ENCODE data around the gene NANOS3.

The NANOS3 gene

DNA sequence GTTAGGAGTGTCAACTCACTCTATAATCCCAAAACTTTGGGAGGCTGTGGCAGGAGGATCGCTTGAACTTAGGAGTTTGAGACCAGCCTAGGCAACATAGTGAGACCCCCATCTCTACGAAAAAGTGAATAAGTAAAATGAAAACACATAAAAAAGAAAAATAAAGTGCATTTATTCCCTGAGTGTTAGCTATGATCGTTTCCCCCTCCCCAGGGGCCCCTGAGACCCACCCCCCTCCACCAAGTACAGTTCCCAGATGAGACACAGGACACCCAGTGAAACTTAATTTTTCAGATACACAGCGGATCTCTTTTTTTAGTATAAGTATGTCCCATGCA, 28.6 kb upstream of the NANOS3 start:
- H4K8ac ChIP-seq (ENCODE audit: low read depth, low read length): no peak overlapping the region
- H3K23ac ChIP-seq (ENCODE audit: low read depth, low read length, poor library complexity): no peak overlapping the region
- peak overlapping the region; percentile 98 for H2BK5ac ChIP-seq (ENCODE audit: low read length)
- H3K27ac ChIP-seq (replicated peaks; ENCODE audit: low read length): no peak overlapping the region
- H3K4me2 ChIP-seq (ENCODE audit: insufficient read depth, low read length, poor library complexity, severe bottlenecking): no peak overlapping the region
- H2AK5ac ChIP-seq (ENCODE audit: low read depth, low read length): no peak overlapping the region
- H3K18ac ChIP-seq (ENCODE audit: low read length): no peak overlapping the region
- DNase-seq (ENCODE audit: low spot score): no peak
- H2BK120ac ChIP-seq (ENCODE audit: low read depth, low read length): no peak overlapping the region
- no peaks in the 10 kb centered on the region for H3K9me3 ChIP-seq (replicated peaks in 1 of 2; ENCODE audit: control insufficient read depth in 2 of 2, insufficient read depth in 1 of 2, low read depth in 1 of 2, low read length in 2 of 2)
- WGBS, 2 donors (ENCODE audit: extremely low coverage in 2 of 2, insufficient read length in 2 of 2, insufficient replicate concordance in 1 of 2): no CpG with 5 or more reads among the region's 4 CpGs
- no peak overlapping the region for H4K91ac ChIP-seq (ENCODE audit: low read depth, low read length, poor library complexity)
- H2AFZ ChIP-seq (ENCODE audit: low read length): no peak overlapping the region
- no peak overlapping the region for H3K4ac ChIP-seq (ENCODE audit: low read length)
- H3K14ac ChIP-seq (ENCODE audit: low read length): no peak overlapping the region
- H3K9ac ChIP-seq (ENCODE audit: low read depth, low read length, poor library complexity): no peak overlapping the region
- no peak overlapping the region for H2BK15ac ChIP-seq (ENCODE audit: low read length)
- peaks cover 33 to 41% of the 10 kb centered on the region in 2 donors for H3K4me1 ChIP-seq (ENCODE audit: control insufficient read depth in 2 of 2, insufficient read depth in 1 of 2, low read depth in 1 of 2, low read length in 2 of 2)
- no peak overlapping the region for H3K4me3 ChIP-seq (ENCODE audit: low read length in 2 of 2)
- H3K36me3 ChIP-seq (replicated peaks in 1 of 2; ENCODE audit: control insufficient read depth in 2 of 2, insufficient read depth in 2 of 2, low read length in 2 of 2): no peaks in the 10 kb centered on the region
- H3K27me3 ChIP-seq (ENCODE audit: control insufficient read depth in 3 of 3, insufficient read depth in 3 of 3, low read depth in 1 of 3, low read length in 3 of 3): peaks cover 0 to under 1% (median 0%) of the 10 kb centered on the region in 3 experiments
- H3K79me1 ChIP-seq (ENCODE audit: low read depth, low read length): no peaks in the 10 kb centered on the region
- no peak overlapping the region for H2BK12ac ChIP-seq (ENCODE audit: low read length)

GRCh38 chr19:13848798-13849676, 27.9 kb upstream of the NANOS3 start:
- Histone ChIP-seq H3K27ac (replicated peaks; ENCODE audit: low read length) (no peak overlapping the region), H3K18ac (ENCODE audit: low read length) (peak overlapping the region; percentile 3), H3K14ac (ENCODE audit: low read length) (no peak overlapping the region), H2AK5ac (ENCODE audit: low read depth, low read length) (peak overlapping the region; percentile 17), H2BK120ac (ENCODE audit: low read depth, low read length) (no peak overlapping the region), H2BK5ac (ENCODE audit: low read length) (no peak overlapping the region), H2BK12ac (ENCODE audit: low read length) (no peak overlapping the region), H3K79me1 (ENCODE audit: low read depth, low read length) (no peaks in the 10 kb centered on the region), H3K9me3 (replicated peaks in 1 of 2; ENCODE audit: control insufficient read depth in 2 of 2, insufficient read depth in 1 of 2, low read depth in 1 of 2, low read length in 2 of 2) (no peaks in the 10 kb centered on the region), H2AFZ (ENCODE audit: low read length) (no peak overlapping the region), H3K36me3 (replicated peaks in 1 of 2; ENCODE audit: control insufficient read depth in 2 of 2, insufficient read depth in 2 of 2, low read length in 2 of 2) (no peaks in the 10 kb centered on the region), H2BK15ac (ENCODE audit: low read length) (no peak overlapping the region), H3K4me2 (ENCODE audit: insufficient read depth, low read length, poor library complexity, severe bottlenecking) (no peak overlapping the region), H3K4ac (ENCODE audit: low read length) (no peak overlapping the region), H4K91ac (ENCODE audit: low read depth, low read length, poor library complexity) (peak overlapping the region; percentile 18), H3K4me3 (ENCODE audit: low read length in 2 of 2) (no peak overlapping the region), H4K8ac (ENCODE audit: low read depth, low read length) (no peak overlapping the region), H3K4me1 (ENCODE audit: control insufficient read depth in 2 of 2, insufficient read depth in 1 of 2, low read depth in 1 of 2, low read length in 2 of 2) (peaks cover 27 to 34% of the 10 kb centered on the region in 2 donors), H3K9ac (ENCODE audit: low read depth, low read length, poor library complexity) (no peak overlapping the region), H3K23ac (ENCODE audit: low read depth, low read length, poor library complexity) (no peak overlapping the region), H3K27me3 (ENCODE audit: control insufficient read depth in 3 of 3, insufficient read depth in 3 of 3, low read depth in 1 of 3, low read length in 3 of 3) (no peaks in the 10 kb centered on the region)
- no peak for DNase-seq (ENCODE audit: low spot score)
- WGBS, 2 donors (ENCODE audit: extremely low coverage in 2 of 2, insufficient read length in 2 of 2, insufficient replicate concordance in 1 of 2): no CpG with 5 or more reads among the region's 16 CpGs

GRCh38 chr19:13849991-13850909, 26.7 kb upstream of the NANOS3 start:
- peak overlapping the region; percentile 44 for H3K23ac ChIP-seq (ENCODE audit: low read depth, low read length, poor library complexity)
- peak overlapping the region; percentile 84 for H2AFZ ChIP-seq (ENCODE audit: low read length)
- peak overlapping the region; percentile 85 for H4K91ac ChIP-seq (ENCODE audit: low read depth, low read length, poor library complexity)
- peak overlapping the region; percentile 98 for H2BK15ac ChIP-seq (ENCODE audit: low read length)
- no peak overlapping the region for H3K4me3 ChIP-seq (ENCODE audit: low read length in 2 of 2)
- H3K9ac ChIP-seq (ENCODE audit: low read depth, low read length, poor library complexity): peak overlapping the region; percentile 77
- H4K8ac ChIP-seq (ENCODE audit: low read depth, low read length): peak overlapping the region; percentile 29
- peak overlapping the region; percentile 99 for H2AK5ac ChIP-seq (ENCODE audit: low read depth, low read length)
- no peak overlapping the region for H2BK5ac ChIP-seq (ENCODE audit: low read length)
- H3K9me3 ChIP-seq (replicated peaks in 1 of 2; ENCODE audit: control insufficient read depth in 2 of 2, insufficient read depth in 1 of 2, low read depth in 1 of 2, low read length in 2 of 2): no peaks in the 10 kb centered on the region
- H2BK12ac ChIP-seq (ENCODE audit: low read length): peak overlapping the region; percentile 93
- no peaks in the 10 kb centered on the region for H3K79me1 ChIP-seq (ENCODE audit: low read depth, low read length)
- no peak overlapping the region for H3K4ac ChIP-seq (ENCODE audit: low read length)
- peak overlapping the region; percentile 94 for H3K18ac ChIP-seq (ENCODE audit: low read length)
- no CpG with 5 or more reads among the region's 66 CpGs for WGBS, 2 donors (ENCODE audit: extremely low coverage in 2 of 2, insufficient read length in 2 of 2, insufficient replicate concordance in 1 of 2)
- H2BK120ac ChIP-seq (ENCODE audit: low read depth, low read length): peak overlapping the region; percentile 99
- H3K4me2 ChIP-seq (ENCODE audit: insufficient read depth, low read length, poor library complexity, severe bottlenecking): peak overlapping the region; percentile 54
- peak overlapping the region; percentile 59 for H3K27ac ChIP-seq (replicated peaks; ENCODE audit: low read length)
- no peaks in the 10 kb centered on the region for H3K27me3 ChIP-seq (ENCODE audit: control insufficient read depth in 3 of 3, insufficient read depth in 3 of 3, low read depth in 1 of 3, low read length in 3 of 3)
- peaks cover 24 to 31% of the 10 kb centered on the region in 2 donors for H3K4me1 ChIP-seq (ENCODE audit: control insufficient read depth in 2 of 2, insufficient read depth in 1 of 2, low read depth in 1 of 2, low read length in 2 of 2)
- DNase-seq (ENCODE audit: low spot score): no peak
- H3K36me3 ChIP-seq (replicated peaks in 1 of 2; ENCODE audit: control insufficient read depth in 2 of 2, insufficient read depth in 2 of 2, low read length in 2 of 2): no peaks in the 10 kb centered on the region
- H3K14ac ChIP-seq (ENCODE audit: low read length): no peak overlapping the region

Data from neuronal stem cell (in vitro differentiated cells).